ENCODE results near the gene PCSK2.

GRCh38 chr20:17504066-17504897 is 277.4 kb downstream of the PCSK2 start:
- TF ChIP-seq, protein P1, sequence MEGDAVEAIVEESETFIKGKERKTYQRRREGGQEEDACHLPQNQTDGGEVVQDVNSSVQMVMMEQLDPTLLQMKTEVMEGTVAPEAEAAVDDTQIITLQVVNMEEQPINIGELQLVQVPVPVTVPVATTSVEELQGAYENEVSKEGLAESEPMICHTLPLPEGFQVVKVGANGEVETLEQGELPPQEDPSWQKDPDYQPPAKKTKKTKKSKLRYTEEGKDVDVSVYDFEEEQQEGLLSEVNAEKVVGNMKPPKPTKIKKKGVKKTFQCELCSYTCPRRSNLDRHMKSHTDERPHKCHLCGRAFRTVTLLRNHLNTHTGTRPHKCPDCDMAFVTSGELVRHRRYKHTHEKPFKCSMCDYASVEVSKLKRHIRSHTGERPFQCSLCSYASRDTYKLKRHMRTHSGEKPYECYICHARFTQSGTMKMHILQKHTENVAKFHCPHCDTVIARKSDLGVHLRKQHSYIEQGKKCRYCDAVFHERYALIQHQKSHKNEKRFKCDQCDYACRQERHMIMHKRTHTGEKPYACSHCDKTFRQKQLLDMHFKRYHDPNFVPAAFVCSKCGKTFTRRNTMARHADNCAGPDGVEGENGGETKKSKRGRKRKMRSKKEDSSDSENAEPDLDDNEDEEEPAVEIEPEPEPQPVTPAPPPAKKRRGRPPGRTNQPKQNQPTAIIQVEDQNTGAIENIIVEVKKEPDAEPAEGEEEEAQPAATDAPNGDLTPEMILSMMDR (IDR thresholded peaks at IDR 0.05): no peak
- no peak for TF ChIP-seq POLR2A (IDR thresholded peaks at IDR 0.05)
